ENCODE measurements around the gene TMEM154.

Gene TMEM154

DNA sequence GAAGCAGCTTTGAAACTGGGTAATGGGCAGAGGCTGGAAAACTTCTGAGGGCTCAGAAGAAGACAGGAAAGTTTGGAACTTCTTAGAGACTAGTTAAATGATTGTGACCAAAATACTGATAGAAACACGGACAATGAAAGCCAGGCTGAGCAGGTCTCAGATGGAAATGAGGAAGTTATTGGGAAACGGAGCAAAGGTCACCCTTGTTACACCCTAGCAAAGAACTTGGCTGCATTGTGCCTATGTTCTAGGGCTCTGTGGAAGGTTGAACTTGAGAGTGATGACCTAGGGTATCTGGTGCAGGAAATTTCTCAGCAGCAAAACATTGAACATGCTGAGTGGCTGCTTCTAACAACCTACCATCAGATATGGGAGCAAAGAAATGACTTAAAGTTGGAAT lies 93.1 kb downstream of the TMEM154 start (continued):
- TF ChIP-seq ZNF146 (tag by site-specific recombination; IDR thresholded peaks at IDR 0.05) (no peak), ZNF670 (tag by site-specific recombination; IDR thresholded peaks at IDR 0.05; ENCODE audit: low read depth) (no peak), ZNF433 (tag by site-specific recombination; IDR thresholded peaks at IDR 0.05; ENCODE audit: low read depth) (no peak), ZNF16 (tag by site-specific recombination; IDR thresholded peaks at IDR 0.05; ENCODE audit: low read depth) (no peak), ZNF785 (tag by site-specific recombination; IDR thresholded peaks at IDR 0.05) (no peak), SETDB1 (IDR thresholded peaks at IDR 0.05; ENCODE audit: insufficient read length, low read length) (no peak), ZNF248 (tag by site-specific recombination; IDR thresholded peaks at IDR 0.05) (no peak)

DNA sequence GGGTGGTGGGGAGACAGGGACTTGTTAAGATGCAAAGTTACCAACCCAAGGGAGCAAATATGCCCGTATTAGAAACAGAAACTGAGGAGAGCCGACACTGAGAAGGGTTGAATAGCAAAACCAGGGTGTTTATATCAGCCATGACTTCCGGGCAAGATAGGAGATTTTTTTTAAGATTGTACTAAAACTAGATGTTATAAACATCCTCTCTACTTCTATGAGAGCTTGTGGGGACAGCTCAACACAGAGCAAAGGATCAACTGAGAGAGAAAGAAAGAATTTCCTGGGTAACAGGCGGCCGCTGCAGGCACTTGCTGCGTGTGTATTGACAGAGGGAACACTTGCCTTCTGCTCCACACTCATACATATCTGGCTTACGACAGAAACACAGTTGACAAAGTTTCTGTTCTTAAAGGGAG lies 94.8 kb downstream of the TMEM154 start:
- H3K4me1 ChIP-seq (ENCODE audit: control insufficient read depth, insufficient read depth, low read length), result peaks cover 2% of the 10 kb centered on the region; the same call in 1 of the 2 replicates
- H3K4me3 ChIP-seq (ENCODE audit: low read depth, low read length), result no peak overlapping the region

More for the DNA sequence above, 94.8 kb downstream of the TMEM154 start:
- Histone ChIP-seq H3K36me3 (ENCODE audit: control insufficient read depth in 2 of 2, insufficient read depth in 1 of 2, low read length in 2 of 2) (no peaks in the 10 kb centered on the region), H3K9me3 (ENCODE audit: control insufficient read depth, insufficient read depth, low read depth, low read length) (no peaks in the 10 kb centered on the region), H3K27ac (ENCODE audit: extremely low read depth, low read depth, low read length) (no peak overlapping the region)
- ChIA-PET CTCF (no interaction called here), POLR2A (no interaction called here)
- no peak for TF ChIP-seq PRDM2 (tag by site-specific recombination; IDR thresholded peaks at IDR 0.05; ENCODE audit: borderline replicate concordance)
- no peak for TF ChIP-seq ZFP37 (tag by site-specific recombination; IDR thresholded peaks at IDR 0.05)
- no peak for TF ChIP-seq ZNF747 (tag by site-specific recombination; IDR thresholded peaks at IDR 0.05)
- no peak for TF ChIP-seq ZFHX2 (tag by site-specific recombination; conservative IDR thresholded peaks at IDR 0.05)
- TF ChIP-seq KLF8 (tag by site-specific recombination; IDR thresholded peaks at IDR 0.05), result no peak
- TF ChIP-seq ZNF138 (tag by site-specific recombination; IDR thresholded peaks at IDR 0.05; ENCODE audit: borderline replicate concordance), result no peak
- TF ChIP-seq HOXC10 (CRISPR knock-in tag; IDR thresholded peaks at IDR 0.05), result no peak
- TF ChIP-seq YY2 (tag by site-specific recombination; IDR thresholded peaks at IDR 0.05), result no peak
- TF ChIP-seq ZNF560 (tag by site-specific recombination; IDR thresholded peaks at IDR 0.05; ENCODE audit: borderline replicate concordance), result no peak
- no peak for TF ChIP-seq GFI1B (tag by site-specific recombination; IDR thresholded peaks at IDR 0.05)
- no peak for TF ChIP-seq GLI4 (tag by site-specific recombination; IDR thresholded peaks at IDR 0.05)
- TF ChIP-seq ZNF121 (tag by site-specific recombination; IDR thresholded peaks at IDR 0.05), result no peak
- TF ChIP-seq, protein P1, sequence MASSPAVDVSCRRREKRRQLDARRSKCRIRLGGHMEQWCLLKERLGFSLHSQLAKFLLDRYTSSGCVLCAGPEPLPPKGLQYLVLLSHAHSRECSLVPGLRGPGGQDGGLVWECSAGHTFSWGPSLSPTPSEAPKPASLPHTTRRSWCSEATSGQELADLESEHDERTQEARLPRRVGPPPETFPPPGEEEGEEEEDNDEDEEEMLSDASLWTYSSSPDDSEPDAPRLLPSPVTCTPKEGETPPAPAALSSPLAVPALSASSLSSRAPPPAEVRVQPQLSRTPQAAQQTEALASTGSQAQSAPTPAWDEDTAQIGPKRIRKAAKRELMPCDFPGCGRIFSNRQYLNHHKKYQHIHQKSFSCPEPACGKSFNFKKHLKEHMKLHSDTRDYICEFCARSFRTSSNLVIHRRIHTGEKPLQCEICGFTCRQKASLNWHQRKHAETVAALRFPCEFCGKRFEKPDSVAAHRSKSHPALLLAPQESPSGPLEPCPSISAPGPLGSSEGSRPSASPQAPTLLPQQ (tag by site-specific recombination; IDR thresholded peaks at IDR 0.05), result no peak
- TF ChIP-seq ZNF292 (tag by site-specific recombination; IDR thresholded peaks at IDR 0.05; ENCODE audit: borderline replicate concordance, low read depth), result no peak
- TF ChIP-seq IKZF3 (tag by site-specific recombination; IDR thresholded peaks at IDR 0.05), result no peak
- no peak for TF ChIP-seq HOXA7 (CRISPR knock-in tag; IDR thresholded peaks at IDR 0.05; ENCODE audit: borderline replicate concordance)
